Lower leg skin (tissue), 3 donors: ENCODE data around the gene MEIS2.

Experiments
- CTCF ChIP-seq, 3 donors: fragments of 450-650 bp; IDR thresholded peaks; one replicate each; pipeline ENCODE4 v1.5.1; 2016; ENCODE audit warnings: antibody characterized with exemption in 3 of 3, mild to moderate bottlenecking in 3 of 3, moderate library complexity in 2 of 3
- POLR2A ChIP-seq, 2 donors: fragments of 450-650 bp; IDR thresholded peaks; one replicate each; pipeline ENCODE4 v1.6.1; 2016 to 2017; ENCODE audit warnings: antibody characterized with exemption in 2 of 2, mild to moderate bottlenecking in 1 of 2, moderate library complexity in 1 of 2

- TF ChIP-seq CTCF (IDR thresholded peaks at IDR 0.05), result no peak
- TF ChIP-seq POLR2A (IDR thresholded peaks at IDR 0.05), result no peak
These were observed 80.6 kb downstream of the MEIS2 start for GRCh38 chr15:37019479-37020433.
